ENCODE measurements around the gene PIGR. TPM values are rescaled to one million over a fixed set of nuclear protein-coding genes. Genes with fewer than 3 reads are reported as not detected.

Gene PIGR
- total RNA-seq, 1 experiment from 2014 or later = not detected

DNA sequence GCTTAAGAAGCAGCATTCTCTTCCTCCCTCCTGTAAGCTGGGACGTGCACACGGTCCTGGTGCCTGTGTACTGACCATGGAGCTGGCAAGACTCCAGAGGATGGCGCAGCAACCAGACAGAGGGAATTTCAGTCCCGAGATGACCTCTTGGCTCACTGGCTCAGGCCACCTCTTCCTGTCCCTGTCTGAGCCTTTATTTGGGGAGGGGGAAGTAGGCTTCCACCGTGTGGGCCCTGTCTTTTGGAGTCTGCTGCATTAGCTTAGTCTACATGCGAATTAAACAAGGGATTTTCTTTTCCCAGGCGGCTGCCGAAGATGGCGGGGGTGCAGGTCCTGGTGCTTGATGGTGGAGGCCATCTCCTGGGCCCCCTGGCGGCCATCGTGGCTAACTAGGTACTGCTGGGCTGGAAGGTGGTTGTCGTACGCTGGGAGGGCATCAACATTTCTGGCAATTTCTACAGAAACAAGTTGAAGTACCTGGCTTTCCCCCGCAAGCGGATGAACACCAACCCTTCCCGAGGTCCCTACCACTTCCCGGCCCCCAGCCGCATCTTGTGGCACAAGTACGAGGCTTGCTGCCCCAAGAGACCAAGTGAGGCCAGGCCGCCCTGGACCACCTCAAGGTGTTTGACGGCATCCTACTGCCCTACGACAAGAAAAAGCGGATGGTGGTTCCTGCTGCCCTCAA, 38.8 kb downstream of the PIGR start:
- POLR2A ChIA-PET (ENCODE audit: low non-redundant PET) = no interaction called here
- no TSS peak for BruUV-seq (replicated peaks)
- peak; percentile 17 for DNase-seq (ENCODE audit: low spot score)
- peaks cover 29% of the 10 kb centered on the region for H3K27me3 ChIP-seq (replicated peaks; ENCODE audit: insufficient read depth, low read depth, low read length, poor library complexity)
- H3K27ac ChIP-seq (ENCODE audit: low read depth, low read length, poor library complexity, severe bottlenecking) = no peak overlapping the region
- H3K36me3 ChIP-seq (ENCODE audit: insufficient read depth, low read length, poor library complexity, severe bottlenecking) = no peaks in the 10 kb centered on the region
- no peaks in the 10 kb centered on the region for H3K9me3 ChIP-seq (ENCODE audit: low read depth, low read length, poor library complexity, severe bottlenecking)
- H3K4me1 ChIP-seq (ENCODE audit: insufficient read depth, low read length, poor library complexity, severe bottlenecking) = no peaks in the 10 kb centered on the region
- no peak for TF ChIP-seq EZH2 (IDR thresholded peaks at IDR 0.05; ENCODE audit: borderline replicate concordance, low read depth, low read length, poor library complexity, severe bottlenecking)
- TF ChIP-seq, protein P1, sequence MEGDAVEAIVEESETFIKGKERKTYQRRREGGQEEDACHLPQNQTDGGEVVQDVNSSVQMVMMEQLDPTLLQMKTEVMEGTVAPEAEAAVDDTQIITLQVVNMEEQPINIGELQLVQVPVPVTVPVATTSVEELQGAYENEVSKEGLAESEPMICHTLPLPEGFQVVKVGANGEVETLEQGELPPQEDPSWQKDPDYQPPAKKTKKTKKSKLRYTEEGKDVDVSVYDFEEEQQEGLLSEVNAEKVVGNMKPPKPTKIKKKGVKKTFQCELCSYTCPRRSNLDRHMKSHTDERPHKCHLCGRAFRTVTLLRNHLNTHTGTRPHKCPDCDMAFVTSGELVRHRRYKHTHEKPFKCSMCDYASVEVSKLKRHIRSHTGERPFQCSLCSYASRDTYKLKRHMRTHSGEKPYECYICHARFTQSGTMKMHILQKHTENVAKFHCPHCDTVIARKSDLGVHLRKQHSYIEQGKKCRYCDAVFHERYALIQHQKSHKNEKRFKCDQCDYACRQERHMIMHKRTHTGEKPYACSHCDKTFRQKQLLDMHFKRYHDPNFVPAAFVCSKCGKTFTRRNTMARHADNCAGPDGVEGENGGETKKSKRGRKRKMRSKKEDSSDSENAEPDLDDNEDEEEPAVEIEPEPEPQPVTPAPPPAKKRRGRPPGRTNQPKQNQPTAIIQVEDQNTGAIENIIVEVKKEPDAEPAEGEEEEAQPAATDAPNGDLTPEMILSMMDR (conservative IDR thresholded peaks at IDR 0.05; ENCODE audit: low read depth, low read length) = no peak; the same call in 1 of the 2 replicates
- no peak overlapping the region for H3K4me3 ChIP-seq (ENCODE audit: low read depth, low read length, poor library complexity, severe bottlenecking)
- intact Hi-C loops (cut with micrococcal nuclease; ENCODE audit: unreplicated experiment) = no loop called here
- CTCF ChIA-PET = no interaction called here

DNA sequence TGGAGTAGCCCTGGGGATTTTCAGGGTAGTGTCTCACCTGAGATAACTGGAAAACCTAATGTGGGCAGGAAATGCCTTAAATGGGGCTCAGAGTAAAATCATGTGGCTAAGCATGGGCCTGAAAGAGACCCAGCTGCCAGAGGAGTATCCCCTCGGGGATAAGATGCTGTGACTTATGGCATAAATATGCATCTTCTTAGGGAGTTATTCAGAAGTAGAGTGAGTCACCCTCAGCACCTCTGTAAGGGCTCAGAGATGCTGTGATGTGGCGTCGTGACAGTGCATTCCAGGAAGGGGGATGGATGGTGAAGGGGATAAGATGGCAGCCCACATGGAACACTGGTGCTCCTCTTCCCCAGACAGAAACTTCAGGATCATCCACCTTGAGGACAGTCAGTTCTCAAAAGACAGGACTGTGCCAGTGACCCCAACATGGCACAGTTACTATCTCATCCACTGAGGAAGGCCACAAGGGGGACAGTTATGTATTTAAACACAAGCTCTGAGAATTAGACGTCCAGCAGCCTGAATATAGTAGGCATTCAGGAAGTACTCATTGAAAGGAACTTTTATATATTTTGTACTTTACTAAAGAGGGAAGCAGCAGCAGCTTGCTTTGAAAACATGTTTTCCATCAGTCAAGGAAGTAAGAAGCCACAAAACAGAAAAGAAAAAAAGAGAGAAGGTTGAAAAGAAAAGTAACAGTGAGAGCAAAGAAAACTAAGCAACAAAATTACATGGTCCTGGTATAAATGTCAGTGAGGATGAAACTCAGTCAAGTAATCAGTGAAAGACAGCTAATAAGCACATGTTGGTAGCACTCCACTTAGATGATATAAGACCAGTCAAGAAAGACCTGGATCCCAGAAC, 40.7 kb downstream of the PIGR start:
- H3K27ac ChIP-seq (ENCODE audit: low read depth, low read length, poor library complexity, severe bottlenecking) = peak overlapping the region; percentile 21
- BruUV-seq (replicated peaks) = no TSS peak
- POLR2A ChIA-PET (ENCODE audit: low non-redundant PET) = no interaction called here
- CTCF ChIA-PET = no interaction called here
- intact Hi-C loops (cut with micrococcal nuclease; ENCODE audit: unreplicated experiment) = no loop called here
- no peaks in the 10 kb centered on the region for H3K36me3 ChIP-seq (ENCODE audit: insufficient read depth, low read length, poor library complexity, severe bottlenecking)
- no peaks in the 10 kb centered on the region for H3K9me3 ChIP-seq (ENCODE audit: low read depth, low read length, poor library complexity, severe bottlenecking)
- peaks cover 25% of the 10 kb centered on the region for H3K27me3 ChIP-seq (replicated peaks; ENCODE audit: insufficient read depth, low read depth, low read length, poor library complexity)
- H3K4me1 ChIP-seq (ENCODE audit: insufficient read depth, low read length, poor library complexity, severe bottlenecking) = no peaks in the 10 kb centered on the region
- peak; percentile 79 for DNase-seq (ENCODE audit: low spot score)
- H3K4me3 ChIP-seq (ENCODE audit: low read depth, low read length, poor library complexity, severe bottlenecking) = no peak overlapping the region
- TF ChIP-seq, protein P1 (conservative IDR thresholded peaks at IDR 0.05; ENCODE audit: low read depth, low read length) = no peak
- no peak for TF ChIP-seq EZH2 (IDR thresholded peaks at IDR 0.05; ENCODE audit: borderline replicate concordance, low read depth, low read length, poor library complexity, severe bottlenecking)

DNA sequence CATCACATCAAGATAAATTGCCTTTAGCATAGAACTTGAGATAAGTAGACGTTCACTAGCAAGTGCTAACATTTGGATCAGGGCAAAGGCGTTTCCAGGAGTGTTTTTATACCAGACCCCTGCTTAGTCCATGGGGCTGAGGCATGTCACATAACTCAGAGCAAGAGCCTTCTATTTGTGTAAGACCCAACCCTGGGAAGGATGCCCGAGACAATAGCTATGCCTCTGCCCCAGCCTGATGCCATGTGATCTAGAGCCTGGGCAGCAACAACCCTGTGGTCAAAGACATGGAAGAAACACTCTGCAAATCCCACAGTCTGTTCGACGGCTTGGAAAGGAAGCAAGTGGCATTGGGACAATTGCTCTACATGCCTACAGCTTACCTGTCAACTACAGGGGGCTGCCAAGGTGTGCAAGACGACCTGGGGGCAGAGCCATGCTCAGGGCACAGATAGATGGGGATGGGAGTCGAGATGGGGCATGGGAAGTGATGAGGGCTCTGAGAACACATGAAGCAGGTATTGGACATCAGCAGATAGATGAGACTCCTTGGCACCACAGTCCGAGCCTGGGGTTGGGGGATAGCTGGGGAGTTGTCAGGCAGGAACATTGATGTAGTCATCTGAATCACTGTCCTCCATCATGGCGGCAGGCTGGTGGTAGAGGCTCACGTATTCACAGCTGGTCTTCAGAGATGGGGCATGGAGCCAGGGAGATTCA, 41.7 kb downstream of the PIGR start:
- TF ChIP-seq EZH2 (IDR thresholded peaks at IDR 0.05; ENCODE audit: borderline replicate concordance, low read depth, low read length, poor library complexity, severe bottlenecking) = no peak
- TF ChIP-seq, protein P1 (conservative IDR thresholded peaks at IDR 0.05; ENCODE audit: low read depth, low read length) = no peak
- CTCF ChIA-PET = no interaction called here
- intact Hi-C loops (cut with micrococcal nuclease; ENCODE audit: unreplicated experiment) = no loop called here

More for the DNA sequence above, 41.7 kb downstream of the PIGR start:
- no peaks in the 10 kb centered on the region for H3K9me3 ChIP-seq (ENCODE audit: low read depth, low read length, poor library complexity, severe bottlenecking)
- H3K36me3 ChIP-seq (ENCODE audit: insufficient read depth, low read length, poor library complexity, severe bottlenecking) = no peaks in the 10 kb centered on the region
- no peaks in the 10 kb centered on the region for H3K4me1 ChIP-seq (ENCODE audit: insufficient read depth, low read length, poor library complexity, severe bottlenecking)
- no peak overlapping the region for H3K27ac ChIP-seq (ENCODE audit: low read depth, low read length, poor library complexity, severe bottlenecking)
- peaks cover 15% of the 10 kb centered on the region for H3K27me3 ChIP-seq (replicated peaks; ENCODE audit: insufficient read depth, low read depth, low read length, poor library complexity)
- BruUV-seq (replicated peaks) = no TSS peak
- H3K4me3 ChIP-seq (ENCODE audit: low read depth, low read length, poor library complexity, severe bottlenecking) = no peak overlapping the region
- POLR2A ChIA-PET (ENCODE audit: low non-redundant PET) = no interaction called here
- no peak for DNase-seq (ENCODE audit: low spot score)

Data from A673 (cell line).